ENCODE measurements around the gene JARID2.

DNA sequence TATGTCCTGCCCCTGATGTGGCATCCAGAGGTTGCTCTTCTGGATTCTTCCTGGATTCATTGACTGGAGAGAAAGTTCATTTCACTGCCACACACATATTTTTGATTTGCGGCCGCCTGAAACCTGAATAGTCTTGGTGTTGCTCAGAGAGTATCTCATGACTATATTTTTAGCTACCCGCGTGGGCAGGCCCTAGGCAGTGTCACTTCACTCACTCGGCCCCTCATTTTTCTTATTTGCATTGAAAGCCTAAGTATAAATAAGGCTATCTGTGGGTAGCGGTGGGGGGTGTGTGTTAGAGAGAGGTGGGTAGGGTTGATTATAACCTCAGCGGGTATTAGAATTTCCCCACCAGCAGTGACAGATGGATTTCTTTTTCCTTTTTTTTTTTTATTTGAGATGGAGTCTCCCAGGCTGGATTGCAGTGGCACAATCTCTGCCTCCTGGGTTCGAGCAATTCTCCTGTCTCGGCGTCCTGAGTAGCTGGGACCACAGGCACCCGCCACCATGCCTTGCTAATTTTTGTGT is 113.5 kb downstream of the JARID2 start:
- TF ChIP-seq YY1 (IDR thresholded peaks at IDR 0.05) (no peak), CTCF (IDR thresholded peaks at IDR 0.05; ENCODE audit: low read depth, low read length, missing input control) (no peak), EGR1 (IDR thresholded peaks at IDR 0.05; ENCODE audit: low read depth in 2 of 2) (no peak), ZBTB33 (IDR thresholded peaks at IDR 0.05) (no peak), RAD21 (IDR thresholded peaks at IDR 0.05) (no peak)
- TF ChIP-seq, protein P1, sequence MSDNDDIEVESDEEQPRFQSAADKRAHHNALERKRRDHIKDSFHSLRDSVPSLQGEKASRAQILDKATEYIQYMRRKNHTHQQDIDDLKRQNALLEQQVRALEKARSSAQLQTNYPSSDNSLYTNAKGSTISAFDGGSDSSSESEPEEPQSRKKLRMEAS (IDR thresholded peaks at IDR 0.05) = no peak

All from liver (tissue), 3 donors.